Liver (tissue), 3 donors: ENCODE results near the gene CFAP73.

ENCODE experiments used
- CTCF ChIP-seq: fragments of 150-350 bp; IDR thresholded peaks from 2 replicates; pipeline ENCODE4 v1.5.1; 2017; ENCODE audit warnings: improper control_type of control experiment, low read depth, low read length; ENCODE audit not compliant: missing input control
- GABPA ChIP-seq, 2 donors: IDR thresholded peaks in 1 of 2; conservative IDR thresholded peaks in 1 of 2; 2 replicates each; pipeline ENCODE4 v1.6.1; 2016; ENCODE audit warnings: antibody characterized with exemption in 2 of 2, mild to moderate bottlenecking in 1 of 2, moderate library complexity in 1 of 2
- HNF4A ChIP-seq, 2 donors: conservative IDR thresholded peaks; 2 replicates each; pipeline ENCODE4 v1.6.1; 2016; ENCODE audit warnings: antibody characterized with exemption in 2 of 2, mild to moderate bottlenecking in 2 of 2
- JUND ChIP-seq, 2 donors: IDR thresholded peaks; 2 replicates each; pipeline ENCODE4 v1.6.1; 2016; ENCODE audit warnings: antibody characterized with exemption in 2 of 2
- MAX ChIP-seq: IDR thresholded peaks from 2 replicates; pipeline ENCODE4 v1.6.1; 2016; ENCODE audit warnings: antibody characterized with exemption
- NR2F2 ChIP-seq: IDR thresholded peaks from 2 replicates; pipeline ENCODE4 v1.6.1; 2016; ENCODE audit warnings: antibody characterized with exemption
- RAD21 ChIP-seq, 2 donors: IDR thresholded peaks; 2 replicates each; pipeline ENCODE4 v1.6.1; 2016; ENCODE audit warnings: antibody characterized with exemption in 2 of 2, mild to moderate bottlenecking in 2 of 2
- SP1 ChIP-seq: IDR thresholded peaks from 2 replicates; pipeline ENCODE4 v1.6.1; 2018; ENCODE audit warnings: antibody characterized with exemption, mild to moderate bottlenecking
- TAF1 ChIP-seq: conservative IDR thresholded peaks from 2 replicates; pipeline ENCODE4 v1.6.1; 2016; ENCODE audit warnings: antibody characterized with exemption, mild to moderate bottlenecking
- YY1 ChIP-seq: IDR thresholded peaks from 2 replicates; pipeline ENCODE4 v1.6.1; 2016; ENCODE audit warnings: antibody characterized with exemption, mild to moderate bottlenecking
- ZBTB33 ChIP-seq: IDR thresholded peaks from 2 replicates; pipeline ENCODE4 v1.6.1; 2016; ENCODE audit warnings: antibody characterized with exemption
- TF ChIP-seq, protein P1 (sequence below): IDR thresholded peaks from 2 replicates; pipeline ENCODE4 v1.6.1; 2016; ENCODE audit warnings: antibody characterized with exemption
- TF ChIP-seq, protein P2 (sequence below): IDR thresholded peaks from 2 replicates; pipeline ENCODE4 v1.6.1; 2016; ENCODE audit warnings: antibody characterized with exemption, mild to moderate bottlenecking
- donor health status: healthy.
- donor health status: healthy.

GRCh38 chr12:113179023-113179422, 29.5 kb downstream of the CFAP73 start:
- TF ChIP-seq CTCF (no peak), TAF1 (no peak), YY1 (no peak), NR2F2 (no peak), ZBTB33 (no peak), RAD21 (IDR thresholded peaks at IDR 0.05) (no peak), MAX (no peak), GABPA (IDR thresholded peaks at IDR 0.05 in 1 of 2, conservative IDR thresholded peaks at IDR 0.05 in 1 of 2) (no peak), JUND (IDR thresholded peaks at IDR 0.05) (no peak), SP1 (no peak), HNF4A (conservative IDR thresholded peaks at IDR 0.05) (no peak)
- TF ChIP-seq, protein P1, sequence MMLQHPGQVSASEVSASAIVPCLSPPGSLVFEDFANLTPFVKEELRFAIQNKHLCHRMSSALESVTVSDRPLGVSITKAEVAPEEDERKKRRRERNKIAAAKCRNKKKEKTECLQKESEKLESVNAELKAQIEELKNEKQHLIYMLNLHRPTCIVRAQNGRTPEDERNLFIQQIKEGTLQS: no peak
- TF ChIP-seq, protein P2, sequence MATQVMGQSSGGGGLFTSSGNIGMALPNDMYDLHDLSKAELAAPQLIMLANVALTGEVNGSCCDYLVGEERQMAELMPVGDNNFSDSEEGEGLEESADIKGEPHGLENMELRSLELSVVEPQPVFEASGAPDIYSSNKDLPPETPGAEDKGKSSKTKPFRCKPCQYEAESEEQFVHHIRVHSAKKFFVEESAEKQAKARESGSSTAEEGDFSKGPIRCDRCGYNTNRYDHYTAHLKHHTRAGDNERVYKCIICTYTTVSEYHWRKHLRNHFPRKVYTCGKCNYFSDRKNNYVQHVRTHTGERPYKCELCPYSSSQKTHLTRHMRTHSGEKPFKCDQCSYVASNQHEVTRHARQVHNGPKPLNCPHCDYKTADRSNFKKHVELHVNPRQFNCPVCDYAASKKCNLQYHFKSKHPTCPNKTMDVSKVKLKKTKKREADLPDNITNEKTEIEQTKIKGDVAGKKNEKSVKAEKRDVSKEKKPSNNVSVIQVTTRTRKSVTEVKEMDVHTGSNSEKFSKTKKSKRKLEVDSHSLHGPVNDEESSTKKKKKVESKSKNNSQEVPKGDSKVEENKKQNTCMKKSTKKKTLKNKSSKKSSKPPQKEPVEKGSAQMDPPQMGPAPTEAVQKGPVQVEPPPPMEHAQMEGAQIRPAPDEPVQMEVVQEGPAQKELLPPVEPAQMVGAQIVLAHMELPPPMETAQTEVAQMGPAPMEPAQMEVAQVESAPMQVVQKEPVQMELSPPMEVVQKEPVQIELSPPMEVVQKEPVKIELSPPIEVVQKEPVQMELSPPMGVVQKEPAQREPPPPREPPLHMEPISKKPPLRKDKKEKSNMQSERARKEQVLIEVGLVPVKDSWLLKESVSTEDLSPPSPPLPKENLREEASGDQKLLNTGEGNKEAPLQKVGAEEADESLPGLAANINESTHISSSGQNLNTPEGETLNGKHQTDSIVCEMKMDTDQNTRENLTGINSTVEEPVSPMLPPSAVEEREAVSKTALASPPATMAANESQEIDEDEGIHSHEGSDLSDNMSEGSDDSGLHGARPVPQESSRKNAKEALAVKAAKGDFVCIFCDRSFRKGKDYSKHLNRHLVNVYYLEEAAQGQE: no peak
